UCSD-AML1 (cell line): ENCODE measurements around the gene KCNG2.

ENCODE experiments used
- DNase-seq: peaks from one replicate; lab custom pipeline; 2025; ENCODE audit not compliant: unreplicated experiment; lab: John Stamatoyannopoulos, UW

KCNG2 gene

DNA sequence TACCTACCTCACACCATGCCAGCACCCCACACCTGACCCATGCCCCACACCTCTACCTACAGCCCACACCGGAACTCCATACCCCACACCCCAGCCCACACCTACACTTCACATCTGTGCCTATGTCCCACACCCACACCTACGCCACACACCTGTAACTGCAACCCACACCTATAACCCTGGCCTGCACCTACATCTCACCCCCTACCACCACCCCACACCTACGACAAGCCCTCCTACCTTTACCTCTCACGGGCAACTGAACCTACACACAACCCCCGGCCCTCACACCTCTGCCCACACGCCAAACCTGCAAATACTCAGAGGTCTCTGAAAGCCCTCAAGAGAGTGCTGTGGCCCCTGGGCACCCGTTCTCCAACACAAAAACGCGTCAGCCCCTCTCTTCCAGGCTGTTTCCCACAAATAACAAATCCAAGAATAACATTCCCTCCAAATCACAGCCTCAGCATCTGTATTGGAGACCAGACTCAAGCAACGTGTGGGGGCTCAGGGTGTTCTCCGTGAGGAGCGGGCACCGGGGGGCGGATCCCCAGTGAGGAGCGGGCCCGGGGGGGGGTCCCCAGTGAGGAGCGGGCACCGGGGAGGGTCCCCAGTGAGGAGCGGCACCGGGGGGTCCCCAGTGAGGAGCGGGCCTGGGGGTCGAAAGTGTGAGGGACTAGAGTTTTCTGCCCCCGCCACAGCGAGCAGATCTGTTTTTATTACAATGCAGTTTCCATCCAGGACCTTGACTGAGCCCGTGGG lies 120.3 kb downstream of the KCNG2 start:
- DNase-seq = no peak

DNA sequence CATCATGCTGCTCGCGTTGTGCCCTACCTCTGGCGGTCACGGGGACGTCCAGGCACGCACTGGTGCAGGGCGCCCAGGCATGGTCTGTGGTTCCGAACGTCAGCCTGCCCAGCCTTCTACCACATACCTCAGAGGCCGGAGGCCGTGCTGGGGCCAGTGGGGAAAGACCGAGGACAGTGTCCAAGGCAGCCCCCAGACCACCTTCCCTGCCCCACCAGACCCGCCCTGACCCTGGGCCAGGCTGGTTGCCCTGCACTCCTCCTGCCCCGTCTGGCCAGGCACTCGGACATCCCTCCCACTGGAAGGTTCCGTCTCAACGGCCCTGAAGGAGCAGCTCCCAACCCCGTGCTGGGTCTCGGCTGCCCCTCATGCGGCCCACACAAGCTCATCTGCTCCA lies 120.9 kb downstream of the KCNG2 start:
- no peak for DNase-seq

DNA sequence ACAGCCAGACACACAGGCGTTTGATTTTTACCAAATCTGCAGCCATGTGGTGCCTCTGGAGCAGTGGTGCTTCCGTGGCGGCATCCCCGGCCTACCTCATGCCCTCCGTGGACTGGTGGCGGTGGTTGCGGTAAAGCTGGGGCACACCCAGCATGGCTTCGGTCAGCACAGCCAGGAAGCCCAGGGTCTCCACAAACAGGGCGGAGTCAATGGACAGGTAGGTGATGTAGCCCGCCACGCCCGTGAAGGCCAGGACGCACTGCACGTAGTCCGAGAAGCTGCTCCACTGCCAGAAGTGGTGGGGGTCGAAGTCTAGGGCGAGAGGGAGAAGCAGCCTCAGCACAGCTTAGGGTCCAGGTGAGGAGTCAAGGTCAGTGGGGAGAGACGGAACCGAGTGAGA lies 121.4 kb downstream of the KCNG2 start:
- DNase-seq = no peak

DNA sequence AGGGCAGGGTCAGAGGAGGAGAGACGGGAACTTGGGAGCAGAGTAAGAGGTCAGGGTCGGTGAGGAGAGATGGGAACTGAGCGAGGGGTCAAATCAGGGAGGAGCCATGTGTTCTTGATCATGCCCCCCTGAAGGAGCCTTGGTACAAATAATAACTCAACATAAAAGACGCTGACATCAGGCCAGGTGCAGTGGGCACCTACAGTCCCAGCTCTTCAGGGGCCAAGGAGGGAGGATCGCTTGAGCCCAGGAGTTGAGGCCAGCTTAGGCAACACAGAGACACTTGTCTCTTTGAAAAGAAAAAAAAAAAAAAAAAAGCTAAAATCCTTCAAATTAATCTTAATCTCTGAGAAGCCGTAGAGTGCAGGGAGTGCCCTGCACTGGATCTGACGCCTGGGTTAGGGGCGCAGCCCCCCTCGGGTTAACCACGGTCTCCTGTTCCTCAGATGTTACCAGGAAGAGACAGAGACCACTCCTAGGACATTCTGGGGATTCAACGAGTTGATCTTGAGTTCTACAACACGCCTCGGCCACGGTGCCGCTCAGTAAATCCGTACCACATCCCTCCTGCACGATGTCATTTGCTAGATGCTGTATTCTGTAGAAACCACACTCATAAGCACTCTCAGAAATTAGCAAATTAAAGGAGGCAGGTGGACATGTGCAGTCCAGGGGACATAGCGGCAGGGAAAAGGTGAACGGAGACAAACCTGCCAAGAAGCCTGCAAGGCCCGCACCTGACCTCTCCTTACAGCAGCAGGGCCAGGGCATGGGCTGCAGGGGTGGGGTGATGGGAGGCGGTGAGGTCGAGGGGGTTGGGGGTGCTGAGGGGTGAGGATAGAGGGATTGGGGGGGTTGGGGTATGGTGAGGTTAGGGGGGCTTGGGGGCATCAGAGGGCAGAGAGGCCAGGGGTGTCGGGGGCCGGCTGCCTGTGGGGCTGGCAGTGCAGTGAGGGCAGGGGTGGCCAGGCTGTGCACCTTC lies 124.5 kb downstream of the KCNG2 start:
- no peak for DNase-seq

DNA sequence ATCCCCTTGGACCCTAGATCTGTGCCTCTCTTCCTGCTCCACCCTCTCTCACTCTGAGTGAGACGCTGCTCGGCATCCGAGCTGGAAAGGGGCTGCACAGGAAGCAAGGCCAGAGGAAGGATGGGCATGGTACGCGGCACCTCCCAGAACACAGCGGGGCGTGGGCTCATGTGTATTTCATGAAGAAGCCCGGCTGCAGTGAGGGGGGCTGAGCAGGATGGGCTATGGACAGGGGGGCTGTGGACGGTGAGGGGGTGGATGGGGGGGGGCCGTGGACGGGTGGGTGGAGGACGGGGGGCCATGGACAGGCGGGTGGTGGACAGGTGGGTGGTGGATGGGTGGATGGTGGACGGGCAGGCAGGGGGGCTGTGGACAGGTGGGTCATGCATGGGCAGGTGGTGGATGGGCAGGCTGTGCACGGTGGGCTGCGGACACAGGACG lies 125.3 kb downstream of the KCNG2 start:
- DNase-seq = no peak

DNA sequence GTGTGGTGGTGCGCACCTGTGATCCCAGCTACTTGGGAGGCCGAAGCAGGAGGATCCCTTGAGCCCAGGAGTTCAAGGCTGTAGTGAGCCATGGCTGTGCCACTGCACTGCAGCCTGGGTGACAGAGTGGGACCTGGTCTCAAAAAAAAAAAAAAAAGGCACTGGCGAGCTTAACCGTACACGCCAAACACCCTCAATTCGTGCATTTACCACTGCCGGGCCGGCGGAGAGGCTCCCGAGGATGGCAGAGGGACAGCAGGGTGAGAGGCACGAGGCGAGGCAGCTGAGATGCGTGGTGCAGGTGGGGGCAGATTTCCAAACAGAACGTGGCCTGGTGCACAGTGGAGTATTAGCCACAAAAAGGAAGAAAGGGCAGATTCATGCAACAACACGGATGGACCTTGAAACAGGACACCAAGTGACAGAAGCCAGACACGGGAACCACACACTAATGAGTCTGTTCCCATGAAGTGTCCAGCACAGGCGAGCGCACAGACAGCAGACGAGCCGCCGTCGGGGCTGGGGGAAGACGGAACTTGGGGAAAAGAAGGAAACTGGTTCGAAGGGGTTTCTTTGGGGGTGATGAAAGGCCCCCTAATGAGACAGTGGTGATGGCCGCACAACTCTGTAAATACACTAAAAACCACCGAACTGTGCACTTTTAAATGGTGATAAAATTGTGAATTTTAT lies 126.3 kb downstream of the KCNG2 start:
- DNase-seq = no peak

DNA sequence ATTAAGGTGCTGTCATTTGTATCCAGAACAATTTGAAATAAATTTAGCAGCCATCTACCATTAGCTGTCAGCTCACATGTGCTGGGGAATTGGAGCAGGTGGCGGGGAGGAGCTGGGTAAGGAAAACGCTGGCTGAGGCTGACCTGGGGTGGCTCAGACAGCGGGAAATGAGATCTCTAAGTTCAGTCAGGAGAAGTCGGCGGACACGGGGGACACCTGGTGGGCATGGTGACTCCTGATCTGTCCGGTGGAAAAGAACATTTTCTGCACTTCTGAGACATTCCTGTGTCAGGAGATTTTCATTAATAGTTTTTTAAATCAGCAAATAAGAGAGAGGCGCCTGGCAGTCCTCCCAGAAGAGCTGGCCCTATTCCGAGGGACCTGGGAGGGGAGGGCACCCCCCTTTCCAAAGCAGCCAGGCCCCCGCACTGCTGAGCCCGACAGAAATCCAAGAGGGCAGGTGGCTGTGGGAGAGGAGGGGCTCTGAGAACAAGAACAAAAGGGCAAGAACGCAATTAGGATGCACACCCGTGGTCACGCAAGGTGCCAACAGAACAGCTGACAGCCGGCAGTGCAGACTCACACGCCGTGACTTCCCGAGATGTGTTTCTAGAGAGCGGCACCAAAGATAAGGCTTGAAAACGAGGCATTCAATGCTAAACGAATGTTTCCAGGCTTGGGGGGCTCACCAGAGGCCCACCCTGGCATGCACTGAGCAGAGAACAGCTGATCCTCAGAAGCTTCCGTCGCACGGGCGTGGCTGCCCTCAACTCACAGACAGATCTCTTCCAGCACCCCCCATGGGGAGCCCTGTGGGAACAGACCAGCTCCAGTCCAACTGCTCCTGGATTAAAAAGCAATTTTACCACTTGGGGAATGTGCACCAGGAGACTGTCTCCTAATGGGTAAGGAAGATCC lies 127.3 kb downstream of the KCNG2 start:
- DNase-seq = no peak

DNA sequence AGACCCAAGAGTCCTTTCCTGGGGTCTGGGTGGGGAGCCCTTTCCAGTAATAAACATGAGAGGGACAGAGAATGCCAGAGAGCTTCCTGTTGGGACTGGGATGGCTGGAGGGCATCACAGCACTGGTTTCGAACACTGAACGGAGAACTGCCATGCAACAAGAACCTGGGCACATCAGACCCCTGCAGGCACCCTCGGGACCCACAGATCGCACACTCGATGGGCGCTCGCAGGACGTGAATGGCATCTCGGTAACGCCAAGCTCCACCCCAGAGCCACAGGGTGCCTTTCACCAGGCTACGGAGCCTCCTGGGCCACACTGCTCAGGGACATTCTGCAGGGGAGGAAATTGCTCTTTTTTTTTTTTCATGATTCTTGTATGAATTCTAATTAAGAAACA lies 128.6 kb downstream of the KCNG2 start:
- no peak for DNase-seq

DNA sequence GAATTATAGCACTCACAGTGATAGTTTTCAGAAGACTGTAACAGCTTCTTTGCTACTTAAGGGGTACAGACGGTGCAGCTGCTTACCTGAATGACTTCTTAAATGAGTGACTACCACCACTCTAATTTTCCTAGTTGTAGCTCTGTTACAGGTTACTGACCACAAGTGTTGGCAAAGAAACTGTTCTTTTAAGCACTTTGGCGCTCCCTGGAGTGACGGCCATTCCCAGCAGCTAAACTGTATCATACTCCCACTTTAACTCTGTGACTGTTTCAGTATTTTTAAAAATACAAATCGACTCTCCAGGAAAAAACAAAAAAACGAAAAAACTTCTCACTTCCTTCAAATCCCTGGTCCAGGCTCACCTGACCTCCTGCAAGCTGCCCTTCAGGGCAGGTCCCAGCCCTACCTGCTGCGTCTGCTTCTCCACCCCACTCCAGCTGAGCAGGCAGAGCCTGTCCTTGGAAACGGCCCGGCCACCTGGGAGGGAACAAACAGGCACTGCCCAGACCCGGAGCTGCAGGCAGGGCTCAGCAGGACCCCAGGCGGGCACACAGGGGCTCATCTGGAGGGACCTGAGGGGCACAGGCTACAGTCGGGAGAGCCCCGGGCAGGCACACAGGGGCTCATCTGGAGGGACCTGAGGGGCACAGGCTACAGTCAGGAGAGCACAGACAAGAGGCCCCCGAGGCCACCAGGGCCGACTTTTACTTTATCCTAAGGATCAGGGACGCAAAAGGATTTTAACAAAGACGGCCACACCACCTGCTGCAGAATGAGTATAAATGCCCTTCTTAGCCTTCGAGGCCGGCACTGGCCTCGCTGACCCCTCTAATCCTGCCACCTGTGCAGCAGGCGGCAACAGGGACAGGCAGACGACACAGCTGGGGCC lies 129.2 kb downstream of the KCNG2 start:
- no peak for DNase-seq

DNA sequence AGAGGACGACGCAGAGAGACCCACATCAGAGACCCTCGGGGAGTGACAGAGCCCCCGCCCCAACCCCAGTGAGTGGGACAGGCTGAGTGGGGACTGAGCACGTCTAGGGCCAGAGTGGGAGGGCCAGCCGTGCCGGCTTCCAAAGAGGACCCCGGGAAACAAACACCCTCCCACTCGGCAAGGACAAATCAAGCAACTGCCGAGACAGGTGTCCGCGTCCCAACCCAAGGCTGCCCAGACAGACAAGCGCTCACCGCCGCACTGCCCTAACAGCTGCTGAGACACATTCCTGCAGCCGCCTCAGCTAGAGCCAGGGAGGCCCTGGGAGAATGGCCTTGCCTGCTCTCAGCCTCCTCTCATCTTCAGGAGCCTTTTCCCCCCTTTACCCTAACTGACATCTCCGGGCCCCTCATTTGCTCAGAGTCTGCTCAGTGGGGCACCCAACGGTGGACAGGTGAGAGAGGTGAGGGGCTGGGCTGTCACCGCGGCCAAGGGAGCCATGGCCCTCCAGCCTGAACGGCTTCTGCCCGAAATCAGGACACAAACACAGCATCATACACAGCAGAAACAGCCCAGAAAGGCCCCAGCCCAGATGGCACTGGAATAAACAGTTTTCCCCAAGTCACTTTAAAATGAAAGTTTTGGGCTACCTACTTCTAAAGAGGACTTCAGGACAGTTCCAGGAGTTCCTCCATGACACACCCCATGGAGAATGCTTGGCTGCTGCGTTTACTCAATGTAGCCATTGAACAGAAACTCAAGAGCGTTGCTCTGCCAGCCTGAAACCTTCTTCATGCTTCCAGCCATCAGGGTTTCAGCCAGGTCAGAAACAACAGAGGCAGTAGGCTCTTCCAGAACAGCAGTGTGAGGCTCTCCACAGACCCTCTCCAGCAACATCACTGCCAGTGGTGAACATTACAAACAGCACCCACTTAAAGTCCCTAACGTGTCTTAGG lies 130.1 kb downstream of the KCNG2 start:
- DNase-seq = no peak

DNA sequence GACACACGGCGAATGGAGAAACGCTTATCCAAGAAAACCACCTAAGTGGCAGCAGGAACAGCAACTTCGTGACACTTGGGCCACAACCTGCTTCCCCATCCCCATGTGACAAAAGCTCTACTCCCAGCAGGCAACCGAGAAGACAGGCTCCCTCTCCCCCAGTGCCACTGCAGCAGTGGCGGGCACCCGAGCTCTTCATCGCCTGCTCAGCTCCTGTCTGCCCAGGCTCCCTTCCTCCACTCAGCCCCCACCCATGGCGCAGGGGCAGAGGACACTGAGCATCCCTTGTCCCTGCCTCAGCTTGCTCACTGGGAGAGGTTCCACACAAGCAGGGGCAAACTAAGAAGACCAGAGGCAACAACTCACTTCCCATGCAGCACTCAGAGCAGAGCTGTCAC lies 130.8 kb downstream of the KCNG2 start:
- DNase-seq = no peak

DNA sequence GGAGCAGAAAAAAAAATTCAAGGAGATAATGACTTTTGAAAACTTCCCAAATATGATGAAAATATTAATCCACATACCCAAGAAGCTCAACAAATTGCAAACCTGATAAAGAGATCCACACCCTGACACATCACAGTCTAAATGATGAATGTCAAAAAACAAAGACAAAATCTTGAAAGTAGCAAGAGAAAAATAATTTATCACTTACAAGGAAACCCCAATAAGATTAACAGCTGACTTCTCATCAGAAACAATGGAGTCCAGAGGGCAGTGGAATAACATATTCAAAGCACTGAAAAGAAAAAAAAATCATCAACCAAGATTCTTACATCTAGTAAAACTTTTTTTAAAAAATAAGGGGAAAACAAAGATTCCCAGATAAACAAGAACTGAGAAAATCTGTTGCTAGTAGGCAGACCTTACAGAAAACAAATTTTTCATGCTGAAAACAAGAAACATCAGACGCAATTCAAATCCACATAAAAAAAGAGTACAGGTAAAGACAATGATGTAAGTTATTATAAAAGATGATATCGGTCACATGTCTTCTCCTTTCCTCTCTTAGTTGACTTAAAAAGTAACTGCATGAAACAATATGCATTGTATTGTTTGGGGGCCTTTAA lies 132.4 kb downstream of the KCNG2 start:
- DNase-seq = no peak

DNA sequence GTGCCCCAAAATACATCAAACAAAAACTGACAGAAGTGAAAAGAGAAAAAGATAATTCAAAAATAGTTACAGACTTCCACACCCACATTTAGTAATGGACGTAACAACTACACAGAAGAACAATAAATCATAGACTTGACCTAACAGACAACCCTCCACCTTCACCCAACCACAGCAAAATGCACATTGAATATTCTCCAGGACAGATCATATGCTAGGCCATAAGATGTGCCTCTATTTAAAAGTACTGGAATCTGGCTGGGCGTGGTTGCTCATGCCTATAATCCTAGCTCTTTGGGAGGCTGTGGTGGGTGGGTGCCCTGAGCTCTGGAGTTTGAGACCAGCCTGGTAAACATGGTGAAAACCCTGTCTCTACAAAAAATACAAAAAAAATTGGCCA lies 133.7 kb downstream of the KCNG2 start:
- DNase-seq = no peak

DNA sequence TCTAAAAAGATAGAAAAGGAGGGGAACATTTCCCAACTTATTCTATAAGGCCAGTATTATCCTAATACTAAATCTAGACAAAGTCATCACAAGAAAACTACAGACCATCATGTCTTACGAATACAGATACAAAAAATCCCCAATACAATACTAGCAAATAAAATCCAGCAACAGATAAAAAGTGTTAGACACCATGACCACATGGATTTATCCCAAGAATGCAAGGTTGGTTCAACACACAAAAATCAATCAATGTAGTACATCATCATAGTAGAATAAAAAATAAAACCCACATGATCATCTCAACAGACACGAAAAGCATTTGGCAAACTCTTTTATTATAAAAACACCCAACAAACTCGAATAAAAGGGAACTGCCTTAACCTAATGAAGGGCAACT lies 135.2 kb downstream of the KCNG2 start:
- no peak for DNase-seq

DNA sequence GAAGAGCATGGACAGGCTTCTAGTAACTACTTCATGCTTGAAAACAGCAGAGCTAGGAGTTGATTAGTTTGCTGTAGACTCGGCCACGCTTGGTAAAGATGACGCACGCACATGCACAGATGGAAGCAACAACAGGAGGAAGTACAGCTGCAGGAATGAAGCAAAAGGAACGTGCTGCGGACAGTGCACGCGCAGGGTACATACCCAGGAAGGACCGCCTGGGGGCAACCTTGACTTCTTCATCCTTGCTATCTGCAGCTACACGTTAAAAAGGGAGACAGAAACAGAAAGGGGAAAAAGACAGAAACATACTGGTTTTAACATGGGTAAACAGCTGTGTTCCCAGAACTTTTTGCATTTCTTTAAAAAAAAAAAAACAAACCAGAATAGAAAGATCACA lies 136.0 kb downstream of the KCNG2 start:
- DNase-seq = no peak

DNA sequence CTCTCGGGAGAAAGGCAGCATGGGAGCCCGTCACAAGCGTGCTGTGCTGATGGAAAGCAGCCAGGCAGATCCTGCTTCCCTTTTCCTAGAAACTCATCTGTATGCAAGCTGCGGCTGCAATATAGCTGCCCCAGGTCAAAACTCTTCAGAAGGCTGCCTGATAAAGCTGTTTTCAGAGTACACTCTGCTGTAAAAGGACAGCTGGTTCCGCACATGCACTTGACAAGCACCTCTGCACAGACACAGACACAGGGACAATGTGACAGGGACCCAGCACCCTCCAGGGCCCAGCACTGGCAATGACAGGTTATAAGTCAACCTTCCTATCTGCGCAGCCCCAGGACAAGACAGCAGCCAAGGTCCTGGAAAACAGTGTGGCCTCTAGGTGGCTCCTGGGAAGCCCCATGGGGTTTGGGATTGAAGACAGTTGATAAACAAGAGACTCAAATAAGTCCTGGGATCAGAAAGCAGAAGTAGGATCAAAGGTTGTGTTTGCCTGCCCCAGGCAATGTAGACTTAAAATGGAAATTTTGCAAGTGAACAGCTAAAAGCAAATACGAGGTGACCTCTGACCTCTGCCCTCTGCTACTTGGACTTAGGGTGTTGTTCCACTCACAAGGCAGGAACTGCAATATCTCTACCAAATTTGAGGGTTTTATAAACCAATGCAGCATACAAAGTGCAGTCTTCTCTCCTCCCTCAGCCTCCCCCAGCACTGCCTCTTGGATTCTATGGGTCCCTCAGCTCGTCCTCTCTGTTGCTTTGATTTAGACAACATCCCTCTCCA lies 136.8 kb downstream of the KCNG2 start:
- DNase-seq = no peak

DNA sequence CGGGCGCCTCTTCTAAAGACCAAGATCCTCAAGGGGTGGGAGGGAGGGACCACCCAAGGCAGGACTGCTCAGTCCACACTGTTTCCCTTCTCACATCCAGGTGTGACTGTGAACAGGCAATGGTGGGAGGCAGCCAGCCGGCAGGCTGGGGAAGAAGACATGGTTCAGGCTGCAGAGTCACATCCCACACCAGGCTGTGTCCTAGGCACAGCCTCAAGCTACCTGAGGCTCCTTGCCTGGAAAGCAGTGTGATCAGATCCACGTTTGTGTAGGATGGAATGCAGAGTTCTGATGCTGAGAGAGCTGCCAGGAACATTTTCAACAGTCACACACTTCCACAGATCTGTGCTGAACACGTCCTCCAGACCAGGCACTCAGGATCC lies 137.4 kb downstream of the KCNG2 start:
- no peak for DNase-seq
